ENCODE data around the gene RCAN2. TPM values are rescaled to one million over a fixed set of nuclear protein-coding genes. Genes with fewer than 3 reads are reported as not detected.
A peak's percentile ranks its signal among the peaks of the same experiment; 100 is the strongest.

RCAN2 gene
- total RNA-seq, 2 experiments from 2014 or later: 0.37 to 0.43 TPM

- CTCF ChIA-PET: no interaction called here
Measured at GRCh38 chr6:46452312-46452917, 38.8 kb downstream of the RCAN2 start.

GRCh38 chr6:46451343-46451742 lies 39.9 kb downstream of the RCAN2 start:
- DNase-seq: no peak
- Mint-ChIP-seq H3K27me3 (ENCODE audit: low read depth) (peaks cover 10% of the 10 kb centered on the region), H3K4me1 (ENCODE audit: low read depth) (no peaks in the 10 kb centered on the region), H3K4me3 (no peak overlapping the region), H3K9me3 (peaks cover 3% of the 10 kb centered on the region), H3K36me3 (ENCODE audit: low read depth) (no peaks in the 10 kb centered on the region), H3K27ac (no peak overlapping the region)
- CTCF ChIA-PET: no interaction called here
- intact Hi-C loops (cut with micrococcal nuclease): no loop called here

More at GRCh38 chr6:46452312-46452917, 38.8 kb downstream of the RCAN2 start:
- Mint-ChIP-seq H3K27me3 (ENCODE audit: low read depth) (peaks cover 15% of the 10 kb centered on the region), H3K9me3 (no peaks in the 10 kb centered on the region), H3K27ac (no peak overlapping the region), H3K36me3 (ENCODE audit: low read depth) (no peaks in the 10 kb centered on the region), H3K4me3 (no peak overlapping the region), H3K4me1 (ENCODE audit: low read depth) (no peaks in the 10 kb centered on the region)
- DNase-seq: no peak
- intact Hi-C loops (cut with micrococcal nuclease): no loop called here

- Mint-ChIP-seq H3K4me3 (no peak overlapping the region), H3K4me1 (ENCODE audit: low read depth) (no peaks in the 10 kb centered on the region), H3K27me3 (ENCODE audit: low read depth) (peaks cover 12% of the 10 kb centered on the region), H3K27ac (no peak overlapping the region), H3K9me3 (peaks cover 13% of the 10 kb centered on the region), H3K36me3 (ENCODE audit: low read depth) (no peaks in the 10 kb centered on the region)
- intact Hi-C loops (cut with micrococcal nuclease): no loop called here
- CTCF ChIA-PET: no interaction called here
- DNase-seq: no peak
Measured at GRCh38 chr6:46444772-46445454, 46.3 kb downstream of the RCAN2 start.

GRCh38 chr6:46443623-46444022 lies 47.6 kb downstream of the RCAN2 start:
- Mint-ChIP-seq H3K36me3 (ENCODE audit: low read depth) (no peaks in the 10 kb centered on the region), H3K4me3 (no peak overlapping the region), H3K27ac (no peak overlapping the region), H3K27me3 (ENCODE audit: low read depth) (peaks cover 11% of the 10 kb centered on the region), H3K9me3 (peaks cover 13% of the 10 kb centered on the region), H3K4me1 (ENCODE audit: low read depth) (no peaks in the 10 kb centered on the region)
- CTCF ChIA-PET: interaction anchor here (0.6 kb wide), 1 partner anchor 23 kb away, joined by 4 read pairs; no protein-coding TSS in a partner anchor
- no peak for DNase-seq
- intact Hi-C loops (cut with micrococcal nuclease): no loop called here

- peaks cover 7% of the 10 kb centered on the region for H3K9me3 Mint-ChIP-seq
- intact Hi-C loops (cut with micrococcal nuclease): no loop called here
- peaks cover 13% of the 10 kb centered on the region for H3K27me3 Mint-ChIP-seq (ENCODE audit: low read depth)
- no peak overlapping the region for H3K27ac Mint-ChIP-seq
- H3K4me1 Mint-ChIP-seq (ENCODE audit: low read depth): no peaks in the 10 kb centered on the region
- H3K36me3 Mint-ChIP-seq (ENCODE audit: low read depth): no peaks in the 10 kb centered on the region
- no peak overlapping the region for H3K4me3 Mint-ChIP-seq
- no peak for DNase-seq
- CTCF ChIA-PET: interaction anchor here (0.6 kb wide), 1 partner anchor 36 kb away, joined by 3 read pairs; no protein-coding TSS in a partner anchor
Measured at GRCh38 chr6:46440641-46441040, 50.6 kb downstream of the RCAN2 start.

GRCh38 chr6:46440141-46440540 lies 51.1 kb downstream of the RCAN2 start:
- Mint-ChIP-seq H3K4me1 (ENCODE audit: low read depth) (no peaks in the 10 kb centered on the region), H3K4me3 (no peak overlapping the region), H3K9me3 (peaks cover 3% of the 10 kb centered on the region), H3K36me3 (ENCODE audit: low read depth) (no peaks in the 10 kb centered on the region), H3K27ac (no peak overlapping the region), H3K27me3 (ENCODE audit: low read depth) (peaks cover 10% of the 10 kb centered on the region)
- no peak for DNase-seq
- intact Hi-C loops (cut with micrococcal nuclease): no loop called here
- CTCF ChIA-PET: interaction anchor here (0.6 kb wide), 1 partner anchor 36 kb away, joined by 3 read pairs; no protein-coding TSS in a partner anchor

- Mint-ChIP-seq H3K4me1 (ENCODE audit: low read depth) (no peaks in the 10 kb centered on the region), H3K27me3 (ENCODE audit: low read depth) (peaks cover 7% of the 10 kb centered on the region), H3K4me3 (no peak overlapping the region), H3K27ac (no peak overlapping the region), H3K36me3 (ENCODE audit: low read depth) (no peaks in the 10 kb centered on the region), H3K9me3 (no peaks in the 10 kb centered on the region)
- intact Hi-C loops (cut with micrococcal nuclease): no loop called here
- CTCF ChIA-PET: interaction anchor here (0.6 to 0.7 kb wide), 2 partner anchors 419 to 1362 kb away, joined by 3 read pairs; no protein-coding TSS in a partner anchor
- no peak for DNase-seq
Measured at GRCh38 chr6:46438245-46438644, 53.0 kb downstream of the RCAN2 start.

GRCh38 chr6:46437671-46438221 lies 53.5 kb downstream of the RCAN2 start:
- CTCF ChIA-PET: interaction anchor here (0.6 to 0.7 kb wide), 2 partner anchors 418 to 1362 kb away, joined by 3 read pairs; no protein-coding TSS in a partner anchor
- no peak overlapping the region for H3K4me3 Mint-ChIP-seq
- no peaks in the 10 kb centered on the region for H3K4me1 Mint-ChIP-seq (ENCODE audit: low read depth)
- H3K36me3 Mint-ChIP-seq (ENCODE audit: low read depth): no peaks in the 10 kb centered on the region
- intact Hi-C loops (cut with micrococcal nuclease): no loop called here
- H3K27ac Mint-ChIP-seq: no peak overlapping the region
- DNase-seq: no peak
- H3K9me3 Mint-ChIP-seq: no peaks in the 10 kb centered on the region
- H3K27me3 Mint-ChIP-seq (ENCODE audit: low read depth): peaks cover 7% of the 10 kb centered on the region

GRCh38 chr6:46422619-46423018 lies 68.6 kb downstream of the RCAN2 start:
- Mint-ChIP-seq H3K27ac (no peak overlapping the region), H3K9me3 (no peaks in the 10 kb centered on the region), H3K4me3 (no peak overlapping the region), H3K4me1 (ENCODE audit: low read depth) (no peaks in the 10 kb centered on the region), H3K27me3 (ENCODE audit: low read depth) (peaks cover 20% of the 10 kb centered on the region), H3K36me3 (ENCODE audit: low read depth) (no peaks in the 10 kb centered on the region)
- DNase-seq: no peak
- CTCF ChIA-PET: interaction anchor here (1.1 to 1.2 kb wide), 2 partner anchors 12 to 208 kb away, joined by 3 read pairs; no protein-coding TSS in a partner anchor
- intact Hi-C loops (cut with micrococcal nuclease): no loop called here

GRCh38 chr6:46421939-46422338 lies 69.3 kb downstream of the RCAN2 start:
- CTCF ChIA-PET: interaction anchor here (1.1 to 1.2 kb wide), 2 partner anchors 11 to 208 kb away, joined by 3 read pairs; no protein-coding TSS in a partner anchor
- Mint-ChIP-seq H3K27ac (no peak overlapping the region), H3K27me3 (ENCODE audit: low read depth) (peaks cover 18% of the 10 kb centered on the region), H3K4me3 (no peak overlapping the region), H3K4me1 (ENCODE audit: low read depth) (no peaks in the 10 kb centered on the region), H3K9me3 (no peaks in the 10 kb centered on the region), H3K36me3 (ENCODE audit: low read depth) (no peaks in the 10 kb centered on the region)
- no peak for DNase-seq
- intact Hi-C loops (cut with micrococcal nuclease): no loop called here

- CTCF ChIA-PET: interaction anchor here (0.6 to 1.1 kb wide), 2 partner anchors 206 to 1566 kb away, joined by 3 to 4 read pairs; no protein-coding TSS in a partner anchor
- intact Hi-C loops (cut with micrococcal nuclease): no loop called here
Measured at GRCh38 chr6:46420921-46421638, 70.2 kb downstream of the RCAN2 start.

GRCh38 chr6:46419576-46420002 lies 71.7 kb downstream of the RCAN2 start:
- Mint-ChIP-seq H3K9me3 (no peaks in the 10 kb centered on the region), H3K27me3 (ENCODE audit: low read depth) (peaks cover 12% of the 10 kb centered on the region), H3K4me3 (no peak overlapping the region), H3K36me3 (ENCODE audit: low read depth) (no peaks in the 10 kb centered on the region), H3K27ac (no peak overlapping the region), H3K4me1 (ENCODE audit: low read depth) (no peaks in the 10 kb centered on the region)
- CTCF ChIA-PET: interaction anchor here (1.1 kb wide), 1 partner anchor 9 kb away, joined by 3 read pairs; no protein-coding TSS in a partner anchor
- intact Hi-C loops (cut with micrococcal nuclease): loop anchor here (1.0 to 5.0 kb wide), 6 partner anchors 73 to 891 kb away; partner anchors contain the start of gene RCAN2
- DNase-seq: peak; percentile 71

More at GRCh38 chr6:46420921-46421638, 70.2 kb downstream of the RCAN2 start:
- H3K4me3 Mint-ChIP-seq: no peak overlapping the region
- no peaks in the 10 kb centered on the region for H3K4me1 Mint-ChIP-seq (ENCODE audit: low read depth)
- H3K9me3 Mint-ChIP-seq: no peaks in the 10 kb centered on the region
- no peaks in the 10 kb centered on the region for H3K36me3 Mint-ChIP-seq (ENCODE audit: low read depth)
- peaks cover 12% of the 10 kb centered on the region for H3K27me3 Mint-ChIP-seq (ENCODE audit: low read depth)
- H3K27ac Mint-ChIP-seq: no peak overlapping the region
- no peak for DNase-seq
